ENCODE measurements around the gene GGT5. TPM values are rescaled to one million over a fixed set of nuclear protein-coding genes. Genes with fewer than 3 reads are reported as not detected.

GGT5 gene
- total RNA-seq, 1 donor from 2014 or later: not detected

- Mint-ChIP-seq H3K9me3 (no peaks in the 10 kb centered on the region), H3K27me3 (ENCODE audit: insufficient read depth) (no peaks in the 10 kb centered on the region), H3K36me3 (ENCODE audit: low read depth) (no peaks in the 10 kb centered on the region), H3K27ac (no peak overlapping the region), H3K4me3 (no peak overlapping the region), H3K4me1 (ENCODE audit: low read depth) (no peaks in the 10 kb centered on the region)
- intact Hi-C loops (cut with micrococcal nuclease): no loop called here
- DNase-seq (ENCODE audit: low spot score): no peak
Measured at GRCh38 chr22:24180316-24181087, 64.4 kb downstream of the GGT5 start.

DNA sequence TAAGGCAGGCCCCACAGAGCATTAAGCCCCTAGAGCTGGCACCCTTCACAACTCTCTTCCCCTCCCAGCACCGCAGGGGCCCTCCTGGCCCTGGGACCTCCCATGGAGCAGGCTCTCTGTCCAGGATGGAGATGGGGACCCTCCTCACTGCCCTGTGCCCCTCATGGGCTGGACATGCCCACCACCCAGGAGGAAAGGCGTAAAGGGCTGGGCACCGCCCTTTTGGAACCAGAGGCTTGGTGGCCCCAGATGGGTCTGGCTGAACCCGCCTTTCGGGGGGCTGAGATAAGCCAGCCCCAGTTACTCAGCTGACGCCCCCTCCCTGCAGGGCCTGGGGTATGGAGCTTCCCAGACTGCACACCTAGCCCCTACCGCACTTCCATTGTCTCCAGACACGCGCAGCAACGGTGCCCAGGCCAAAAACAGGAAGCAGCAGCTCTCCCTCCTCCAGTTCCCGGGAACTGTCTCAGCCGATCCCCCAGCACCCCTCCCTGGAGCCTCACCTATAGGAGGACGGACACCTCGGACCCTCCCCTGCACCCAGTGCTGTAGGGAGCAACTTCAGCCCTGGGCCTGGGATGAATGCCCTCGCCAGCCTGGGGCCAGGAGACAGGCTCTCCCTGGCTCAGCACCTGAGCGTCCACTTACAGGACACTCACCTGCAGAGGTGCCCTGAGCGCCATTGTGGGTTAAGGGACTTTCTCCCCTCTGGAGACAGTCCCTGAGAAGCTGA is 65.2 kb downstream of the GGT5 start:
- H3K4me1 Mint-ChIP-seq (ENCODE audit: low read depth): no peaks in the 10 kb centered on the region
- H3K27me3 Mint-ChIP-seq (ENCODE audit: insufficient read depth): no peaks in the 10 kb centered on the region
- H3K36me3 Mint-ChIP-seq (ENCODE audit: low read depth): peaks cover 1% of the 10 kb centered on the region
- no peaks in the 10 kb centered on the region for H3K9me3 Mint-ChIP-seq
- H3K27ac Mint-ChIP-seq: no peak overlapping the region
- DNase-seq (ENCODE audit: low spot score): no peak
- no peak overlapping the region for H3K4me3 Mint-ChIP-seq
- intact Hi-C loops (cut with micrococcal nuclease): no loop called here

DNA sequence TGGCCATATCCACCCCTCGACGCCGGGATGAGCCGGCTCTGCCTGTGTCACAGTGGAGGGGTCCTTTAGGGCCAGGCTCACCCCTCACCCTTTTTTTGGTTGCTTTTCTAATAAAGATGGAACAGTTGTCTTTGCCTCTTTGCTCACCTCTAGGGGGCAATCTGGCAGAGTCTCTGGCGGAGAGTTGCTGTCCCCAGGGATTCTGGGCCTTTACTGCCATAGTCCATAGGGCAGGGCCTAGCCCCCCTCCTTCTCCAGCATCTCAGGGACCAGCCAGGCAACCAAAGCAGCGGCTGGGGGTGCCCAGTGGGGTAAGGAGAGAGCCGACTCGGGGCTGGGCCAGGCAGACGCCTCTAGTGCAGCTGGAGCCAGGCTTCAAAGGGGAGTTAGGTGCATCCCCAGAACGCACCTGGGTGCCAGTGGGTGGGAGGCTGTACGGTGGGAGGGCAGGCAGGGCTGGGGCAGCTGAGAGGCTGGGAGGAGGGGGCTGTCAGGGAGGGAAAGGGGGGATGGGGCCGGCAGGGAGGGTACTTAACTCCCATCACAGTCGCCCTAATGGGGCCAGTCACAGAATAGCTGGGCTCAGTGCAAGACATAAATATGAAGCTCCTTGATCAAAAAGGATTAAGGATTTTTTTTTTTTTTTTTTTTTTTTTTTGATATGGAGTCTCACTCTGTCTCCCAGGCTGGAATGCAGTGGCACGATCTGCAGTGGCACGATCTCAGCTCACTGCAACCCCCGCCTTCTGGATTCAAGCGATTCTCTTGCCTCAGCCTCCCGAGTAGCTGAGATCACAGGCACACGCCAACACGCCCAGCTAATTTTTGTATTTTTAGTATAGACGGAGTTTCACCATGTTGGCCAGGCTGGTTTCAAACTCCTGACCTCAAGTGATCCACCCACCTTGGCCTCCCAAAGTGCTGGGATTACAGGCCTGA is 66.1 kb downstream of the GGT5 start:
- Mint-ChIP-seq H3K36me3 (ENCODE audit: low read depth) (peaks cover 3% of the 10 kb centered on the region), H3K4me1 (ENCODE audit: low read depth) (no peaks in the 10 kb centered on the region), H3K4me3 (no peak overlapping the region), H3K27me3 (ENCODE audit: insufficient read depth) (no peaks in the 10 kb centered on the region), H3K9me3 (no peaks in the 10 kb centered on the region), H3K27ac (no peak overlapping the region)
- intact Hi-C loops (cut with micrococcal nuclease): no loop called here
- DNase-seq (ENCODE audit: low spot score): no peak

DNA sequence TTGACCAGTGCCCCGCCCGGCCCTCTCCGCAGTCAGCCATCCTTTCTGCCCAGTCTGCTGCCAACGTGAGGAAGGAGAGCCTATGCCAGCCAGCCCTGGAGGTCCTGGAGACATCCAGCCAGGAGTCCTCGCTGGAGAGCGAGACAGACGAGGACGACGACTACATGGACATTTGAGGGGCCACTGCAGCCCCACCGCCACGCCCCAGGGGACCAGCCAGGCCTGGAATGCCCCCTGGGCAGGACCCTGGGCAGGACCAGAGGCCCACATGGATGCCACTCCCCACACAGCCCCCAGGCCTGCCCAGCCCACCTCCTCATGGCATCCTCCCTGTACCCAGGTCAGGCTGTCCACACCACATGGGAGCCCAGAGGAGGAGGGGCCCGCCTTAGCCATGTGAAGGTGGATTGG is 66.9 kb downstream of the GGT5 start:
- no peaks in the 10 kb centered on the region for H3K4me1 Mint-ChIP-seq (ENCODE audit: low read depth)

GRCh38 chr22:24177456-24177855 is 67.4 kb downstream of the GGT5 start:
- Mint-ChIP-seq H3K27me3 (ENCODE audit: insufficient read depth) (no peaks in the 10 kb centered on the region), H3K4me3 (no peak overlapping the region), H3K4me1 (ENCODE audit: low read depth) (no peaks in the 10 kb centered on the region), H3K27ac (no peak overlapping the region), H3K9me3 (no peaks in the 10 kb centered on the region), H3K36me3 (ENCODE audit: low read depth) (peaks cover 7% of the 10 kb centered on the region)
- intact Hi-C loops (cut with micrococcal nuclease): no loop called here
- DNase-seq (ENCODE audit: low spot score): no peak

More for the DNA sequence above, 66.9 kb downstream of the GGT5 start:
- Mint-ChIP-seq H3K27ac (no peak overlapping the region), H3K27me3 (ENCODE audit: insufficient read depth) (no peaks in the 10 kb centered on the region), H3K36me3 (ENCODE audit: low read depth) (peaks cover 6% of the 10 kb centered on the region), H3K4me3 (no peak overlapping the region), H3K9me3 (no peaks in the 10 kb centered on the region)
- intact Hi-C loops (cut with micrococcal nuclease): no loop called here
- DNase-seq (ENCODE audit: low spot score): no peak

- H3K27me3 Mint-ChIP-seq (ENCODE audit: insufficient read depth): no peaks in the 10 kb centered on the region
- intact Hi-C loops (cut with micrococcal nuclease): no loop called here
Measured at GRCh38 chr22:24177045-24177444, 67.8 kb downstream of the GGT5 start.

DNA sequence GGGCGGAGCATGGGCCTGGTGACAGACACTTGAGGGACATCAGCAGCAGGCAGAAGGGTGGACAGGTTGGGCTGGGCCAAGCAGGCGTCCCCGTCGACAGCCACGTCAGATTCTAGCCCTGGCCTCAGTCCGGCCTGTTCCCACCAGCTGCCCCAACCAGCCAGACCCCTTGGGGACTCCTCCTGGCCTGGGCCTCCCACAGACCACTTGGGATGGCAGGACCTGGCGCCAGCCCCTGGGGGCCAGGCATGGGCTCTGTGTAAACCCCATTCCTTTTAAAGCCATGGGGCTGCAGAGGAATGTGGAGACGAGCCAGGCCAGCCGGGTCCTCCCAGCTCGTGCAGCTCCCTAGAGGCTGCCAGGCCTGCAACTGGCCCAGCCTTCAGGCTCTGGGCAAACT is 68.3 kb downstream of the GGT5 start:
- Mint-ChIP-seq H3K27me3 (ENCODE audit: insufficient read depth) (no peaks in the 10 kb centered on the region), H3K27ac (no peak overlapping the region), H3K4me3 (no peak overlapping the region), H3K36me3 (ENCODE audit: low read depth) (peaks cover 10% of the 10 kb centered on the region), H3K4me1 (ENCODE audit: low read depth) (no peaks in the 10 kb centered on the region), H3K9me3 (no peaks in the 10 kb centered on the region)
- intact Hi-C loops (cut with micrococcal nuclease): no loop called here
- DNase-seq (ENCODE audit: low spot score): no peak

More at GRCh38 chr22:24177045-24177444, 67.8 kb downstream of the GGT5 start:
- DNase-seq (ENCODE audit: low spot score): no peak
- Mint-ChIP-seq H3K4me3 (no peak overlapping the region), H3K4me1 (ENCODE audit: low read depth) (no peaks in the 10 kb centered on the region), H3K9me3 (no peaks in the 10 kb centered on the region), H3K36me3 (ENCODE audit: low read depth) (peaks cover 10% of the 10 kb centered on the region), H3K27ac (no peak overlapping the region)

GRCh38 chr22:24176040-24176439 is 68.8 kb downstream of the GGT5 start:
- Mint-ChIP-seq H3K9me3 (no peaks in the 10 kb centered on the region), H3K36me3 (ENCODE audit: low read depth) (peaks cover 10% of the 10 kb centered on the region), H3K4me1 (ENCODE audit: low read depth) (no peaks in the 10 kb centered on the region), H3K4me3 (no peak overlapping the region), H3K27me3 (ENCODE audit: insufficient read depth) (no peaks in the 10 kb centered on the region), H3K27ac (no peak overlapping the region)
- no peak for DNase-seq (ENCODE audit: low spot score)
- intact Hi-C loops (cut with micrococcal nuclease): no loop called here

GRCh38 chr22:24175160-24175808 is 69.6 kb downstream of the GGT5 start:
- Mint-ChIP-seq H3K27ac (no peak overlapping the region), H3K4me1 (ENCODE audit: low read depth) (no peaks in the 10 kb centered on the region), H3K9me3 (no peaks in the 10 kb centered on the region), H3K27me3 (ENCODE audit: insufficient read depth) (no peaks in the 10 kb centered on the region), H3K36me3 (ENCODE audit: low read depth) (peaks cover 10% of the 10 kb centered on the region), H3K4me3 (no peak overlapping the region)
- intact Hi-C loops (cut with micrococcal nuclease): loop anchor here (2.0 kb wide), 1 partner anchor 68 kb away; no protein-coding TSS in a partner anchor
- peak; percentile 44 for DNase-seq (ENCODE audit: low spot score)

DNA sequence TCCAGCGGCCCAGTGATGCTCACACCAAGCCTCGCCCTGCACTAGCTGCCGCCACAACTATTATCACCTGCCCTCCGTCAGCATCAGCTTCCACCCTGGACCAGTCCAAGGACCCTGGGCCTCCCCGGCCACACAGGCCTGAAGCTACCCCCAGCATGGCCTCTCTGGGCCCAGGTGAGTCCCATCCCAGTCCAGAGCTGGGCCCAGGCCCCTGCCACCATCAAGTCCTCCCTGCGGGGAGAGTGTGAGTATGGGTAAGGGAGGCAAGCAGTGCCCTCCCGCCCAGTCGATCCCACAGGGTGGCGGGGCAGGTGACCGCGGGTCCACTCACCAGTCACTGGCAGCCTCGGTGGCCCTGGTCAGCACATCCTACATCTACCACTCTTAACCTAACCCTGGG is 73.1 kb downstream of the GGT5 start:
- intact Hi-C loops (cut with micrococcal nuclease): no loop called here

GRCh38 chr22:24170632-24171031 is 74.2 kb downstream of the GGT5 start:
- no peaks in the 10 kb centered on the region for H3K27me3 Mint-ChIP-seq (ENCODE audit: insufficient read depth)
- no peak overlapping the region for H3K4me3 Mint-ChIP-seq
- no peak overlapping the region for H3K27ac Mint-ChIP-seq
- intact Hi-C loops (cut with micrococcal nuclease): no loop called here
- H3K9me3 Mint-ChIP-seq: no peaks in the 10 kb centered on the region
- H3K36me3 Mint-ChIP-seq (ENCODE audit: low read depth): peaks cover 12% of the 10 kb centered on the region
- no peaks in the 10 kb centered on the region for H3K4me1 Mint-ChIP-seq (ENCODE audit: low read depth)
- DNase-seq (ENCODE audit: low spot score): no peak

More for the DNA sequence above, 73.1 kb downstream of the GGT5 start:
- Mint-ChIP-seq H3K36me3 (ENCODE audit: low read depth) (peaks cover 12% of the 10 kb centered on the region), H3K4me3 (no peak overlapping the region), H3K27me3 (ENCODE audit: insufficient read depth) (no peaks in the 10 kb centered on the region), H3K9me3 (no peaks in the 10 kb centered on the region), H3K27ac (no peak overlapping the region), H3K4me1 (ENCODE audit: low read depth) (no peaks in the 10 kb centered on the region)
- no peak for DNase-seq (ENCODE audit: low spot score)

- H3K4me1 Mint-ChIP-seq (ENCODE audit: low read depth): no peaks in the 10 kb centered on the region
- H3K9me3 Mint-ChIP-seq: no peaks in the 10 kb centered on the region
- H3K4me3 Mint-ChIP-seq: no peak overlapping the region
- H3K36me3 Mint-ChIP-seq (ENCODE audit: low read depth): peaks cover 12% of the 10 kb centered on the region
- no peak for DNase-seq (ENCODE audit: low spot score)
- no peaks in the 10 kb centered on the region for H3K27me3 Mint-ChIP-seq (ENCODE audit: insufficient read depth)
- H3K27ac Mint-ChIP-seq: no peak overlapping the region
- intact Hi-C loops (cut with micrococcal nuclease): no loop called here
Measured at GRCh38 chr22:24170188-24170587, 74.7 kb downstream of the GGT5 start.

All from activated T-helper 1 cell treated with anti-CD3 and anti-CD28 coated beads, Interleukin-12 subunit alpha, Interleukin-12 subunit beta, Interleukin-2, Interleukin-4 antibody, amounts not matched to agents 30 ng/mL and 10 ng/mL and 1 ng/mL, durations not matched to agents 14 hours and 24 hours and 36 hours (primary cell).